ENCODE measurements around the gene D2HGDH. TPM values are rescaled to one million over a fixed set of nuclear protein-coding genes. Genes with fewer than 3 reads are reported as not detected.
"Not testable (repeated sequence)": the region's sequence is repeated elsewhere in the genome, so short reads cannot be mapped to it uniquely, and the experiment has no call there.

The D2HGDH gene
- total RNA-seq, 1 donor from 2014 or later = 8.0 TPM

DNA sequence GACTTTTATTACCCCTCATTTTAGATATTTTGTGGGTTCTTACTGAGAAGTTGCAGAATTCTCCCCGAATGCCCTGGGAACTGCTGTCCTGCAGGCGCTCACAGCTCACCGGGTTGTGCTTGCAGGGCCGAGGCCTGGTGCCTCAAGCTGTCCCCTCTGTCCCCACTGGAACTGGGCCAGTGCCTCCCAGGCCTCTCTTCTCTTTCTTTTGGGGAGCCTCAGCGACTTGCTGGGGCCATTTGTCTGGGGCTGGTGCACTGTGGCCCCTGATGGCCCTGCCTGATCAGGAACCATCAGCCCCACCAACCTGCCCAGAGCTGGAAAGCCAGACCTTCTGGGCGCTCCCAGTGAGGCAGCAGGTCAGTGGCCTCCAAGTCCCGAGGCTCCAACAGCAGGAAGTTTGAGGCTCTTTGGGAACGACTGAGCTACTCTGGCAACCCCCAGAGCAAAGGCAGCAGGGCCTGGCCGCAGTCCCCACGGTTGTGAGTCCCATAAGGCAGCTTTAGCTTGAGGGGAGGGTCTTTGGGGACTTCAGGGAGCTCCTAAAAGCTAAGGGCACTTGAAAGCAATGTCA is 59.9 kb downstream of the D2HGDH start:
- DNase-seq = no peak

DNA sequence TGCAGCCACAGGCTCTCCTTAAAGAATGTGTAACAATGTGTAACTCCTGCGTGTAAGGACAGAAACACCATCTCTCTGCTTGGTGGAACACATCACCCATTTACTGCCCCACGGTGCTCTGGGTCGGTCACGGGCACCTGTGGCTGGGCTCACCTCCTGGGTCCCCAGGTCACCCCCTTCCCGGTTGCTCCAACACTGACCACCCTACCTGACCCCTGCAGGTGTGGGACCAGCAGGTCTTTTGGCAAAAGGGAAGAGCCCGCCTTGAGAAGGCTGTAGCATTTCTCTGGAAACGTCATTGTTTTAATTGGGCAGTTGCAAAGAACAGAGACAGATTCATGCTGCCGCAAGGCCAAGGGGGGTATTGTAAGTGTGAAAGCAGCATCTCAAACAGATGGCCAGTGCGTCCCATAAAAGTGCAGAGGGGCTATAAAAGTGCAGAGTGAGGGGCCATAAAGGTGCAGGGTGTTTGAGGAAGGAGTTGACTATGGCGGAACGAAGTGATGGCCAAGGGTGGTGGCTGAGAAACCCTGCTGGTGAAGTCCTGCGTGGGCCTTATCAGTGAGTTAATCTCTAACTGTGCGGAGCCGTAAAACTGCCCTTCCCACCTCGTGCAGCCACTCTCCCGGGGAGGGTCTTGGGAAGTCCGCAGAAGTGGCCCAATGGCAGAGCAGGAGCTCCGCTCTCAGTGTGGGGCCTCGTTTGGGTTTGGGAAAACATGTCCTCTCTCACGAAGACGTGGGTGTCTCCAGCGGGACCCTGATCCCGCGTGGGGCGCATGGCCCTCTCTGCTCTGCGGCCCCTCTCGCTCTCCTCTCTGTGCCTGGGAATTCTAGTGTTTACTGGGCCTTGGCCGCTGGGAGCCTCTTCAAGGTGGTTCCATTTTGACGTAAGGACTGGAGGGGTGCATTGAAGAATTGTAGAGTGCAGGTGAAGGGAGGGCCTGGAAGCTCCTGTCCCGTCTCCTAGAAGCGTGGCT is 60.9 kb downstream of the D2HGDH start:
- DNase-seq = no peak

DNA sequence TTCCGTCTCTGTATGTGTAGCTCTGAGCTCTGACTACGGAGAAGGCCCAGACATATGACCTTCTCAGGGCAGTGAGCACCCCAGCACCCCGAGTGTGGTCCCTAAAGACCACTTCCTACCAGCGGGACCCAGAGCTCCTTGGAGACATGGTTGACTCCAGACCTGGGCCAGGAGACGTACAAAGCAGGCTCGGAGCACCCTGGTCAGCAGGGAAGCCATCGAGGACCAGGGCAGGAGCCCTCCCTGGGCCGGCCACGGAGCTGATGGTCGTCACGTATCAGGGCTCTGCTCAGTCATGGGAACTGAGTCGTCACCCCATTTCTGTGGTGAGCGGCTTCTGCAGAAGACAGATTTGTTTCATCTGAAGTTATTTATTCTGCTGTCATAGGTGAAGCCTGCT is 61.8 kb downstream of the D2HGDH start:
- no peak for DNase-seq

DNA sequence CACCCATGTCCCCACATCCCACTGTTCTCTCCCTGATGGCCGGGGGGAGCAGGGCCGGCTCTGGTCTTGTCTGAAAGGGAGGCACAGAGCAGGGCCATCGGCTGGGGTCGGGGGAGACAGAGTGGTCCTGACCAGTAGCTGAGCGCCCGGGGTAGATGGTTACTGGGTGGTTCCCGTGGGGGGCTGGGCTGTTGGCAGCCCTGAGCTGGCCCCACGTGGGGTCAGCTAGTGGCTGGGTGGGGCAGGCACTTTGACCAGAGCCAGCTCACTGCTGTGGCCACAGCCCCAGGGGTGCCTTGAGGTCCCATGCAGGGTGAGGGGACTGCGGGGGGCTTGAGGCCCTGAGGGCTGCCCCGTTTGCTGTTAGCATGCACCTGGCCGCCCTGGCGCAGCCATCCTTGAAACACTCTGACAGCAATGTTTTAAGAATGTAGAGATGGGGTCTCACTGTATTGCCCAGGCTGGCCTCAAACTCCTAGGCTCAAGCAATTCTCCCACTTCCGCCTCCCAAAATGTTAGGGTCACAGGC is 62.2 kb downstream of the D2HGDH start:
- DNase-seq = no peak

DNA sequence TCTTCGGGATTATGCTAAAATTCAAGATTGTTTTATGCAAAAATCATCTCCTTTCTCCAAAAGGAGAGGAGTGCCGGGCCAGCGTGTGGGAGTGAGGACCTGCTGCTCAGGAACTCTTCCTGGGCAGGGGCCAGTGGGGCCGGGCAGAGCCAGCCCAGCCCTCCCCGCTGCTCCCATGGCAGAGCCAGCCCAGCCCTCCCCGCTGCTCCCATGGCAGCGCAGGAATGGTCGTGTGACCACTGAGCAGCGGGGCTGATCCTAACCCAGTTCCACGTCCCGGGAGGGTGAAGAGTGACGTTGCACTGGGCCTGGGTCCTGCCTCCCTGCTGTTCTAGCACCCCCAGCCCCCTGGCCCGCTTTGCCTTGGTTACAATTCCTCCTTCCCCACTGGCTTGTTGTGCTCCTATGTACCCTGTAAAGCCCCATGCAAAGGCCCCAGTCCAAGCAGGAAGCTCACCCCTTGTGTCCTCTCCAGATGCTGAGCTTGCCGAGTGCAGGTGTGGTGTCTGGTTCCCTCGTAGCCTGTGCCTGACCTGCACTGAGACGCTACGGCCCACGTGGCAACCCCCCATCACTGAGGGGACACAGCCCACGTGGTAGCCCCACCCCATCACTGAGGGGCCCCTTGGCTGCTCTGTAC is 63.1 kb downstream of the D2HGDH start:
- no peak for DNase-seq

DNA sequence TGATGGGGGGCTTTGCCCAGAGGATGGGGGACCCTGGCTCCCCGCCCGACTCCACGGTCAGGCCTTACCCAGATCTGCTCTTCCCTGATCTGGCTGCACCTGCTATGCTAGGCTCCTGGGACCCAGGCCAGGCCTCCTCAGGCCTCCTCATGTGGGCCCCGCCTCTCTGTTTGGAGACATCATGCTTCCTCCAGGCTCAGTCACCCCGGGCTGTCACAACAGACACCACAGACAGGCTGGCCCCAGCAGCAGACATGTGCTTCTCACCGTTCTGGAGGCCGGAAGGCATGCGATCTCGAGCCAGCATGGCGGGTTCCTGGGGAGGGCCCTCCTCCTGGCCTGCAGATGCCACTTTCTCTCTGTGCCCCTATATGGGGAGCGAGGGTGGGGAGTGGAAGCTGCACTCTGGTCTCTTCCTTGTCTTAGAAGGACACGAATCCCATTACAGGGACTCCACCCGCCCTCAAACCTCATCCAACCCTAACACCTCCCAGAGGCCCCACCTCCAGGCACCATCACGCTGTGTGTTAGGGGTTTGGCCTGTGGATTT is 63.7 kb downstream of the D2HGDH start:
- no peak for DNase-seq

DNA sequence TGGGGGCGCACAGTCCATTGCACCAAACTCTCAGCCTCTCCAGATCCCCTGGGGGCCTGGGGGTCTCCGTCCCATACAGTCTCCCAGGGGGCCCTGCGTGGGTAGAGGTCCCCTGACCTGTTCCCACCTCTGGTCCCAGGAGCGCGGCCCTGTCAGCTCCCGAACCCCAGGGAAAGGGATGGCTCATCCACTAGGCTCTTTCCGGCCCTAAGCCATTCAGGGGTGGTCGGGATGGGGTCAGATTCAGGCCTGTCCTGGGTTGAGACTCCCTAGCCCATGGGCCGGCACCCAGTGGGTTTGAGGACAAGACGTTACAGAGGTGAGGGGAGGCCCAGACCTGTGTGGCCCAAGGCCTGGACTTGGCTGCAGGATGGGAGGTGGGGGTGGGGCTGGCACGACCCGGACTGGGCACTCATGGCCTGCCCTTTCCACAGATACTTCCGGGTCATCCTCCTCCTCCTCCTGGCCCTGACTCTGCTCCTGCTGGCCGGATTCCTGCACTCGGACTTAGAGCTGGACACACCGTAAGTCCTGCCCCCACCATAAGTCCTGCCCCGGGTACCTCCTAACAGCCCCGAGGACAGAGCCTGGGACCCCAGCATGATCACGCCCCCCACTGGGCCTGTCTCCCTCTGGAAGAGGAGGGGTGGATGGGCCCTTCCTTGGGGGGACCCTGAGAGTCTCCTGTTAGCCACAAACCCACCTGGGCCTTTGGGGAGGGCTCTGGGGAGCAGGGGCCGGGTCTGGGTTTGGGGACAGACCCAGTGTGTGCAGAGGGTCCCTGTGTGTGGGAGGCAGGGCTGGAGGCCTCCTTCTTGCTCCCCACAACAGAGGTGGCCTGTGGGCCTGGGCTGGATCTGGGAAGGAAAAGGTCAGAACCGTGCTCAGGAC is 64.4 kb downstream of the D2HGDH start:
- no peak for DNase-seq

DNA sequence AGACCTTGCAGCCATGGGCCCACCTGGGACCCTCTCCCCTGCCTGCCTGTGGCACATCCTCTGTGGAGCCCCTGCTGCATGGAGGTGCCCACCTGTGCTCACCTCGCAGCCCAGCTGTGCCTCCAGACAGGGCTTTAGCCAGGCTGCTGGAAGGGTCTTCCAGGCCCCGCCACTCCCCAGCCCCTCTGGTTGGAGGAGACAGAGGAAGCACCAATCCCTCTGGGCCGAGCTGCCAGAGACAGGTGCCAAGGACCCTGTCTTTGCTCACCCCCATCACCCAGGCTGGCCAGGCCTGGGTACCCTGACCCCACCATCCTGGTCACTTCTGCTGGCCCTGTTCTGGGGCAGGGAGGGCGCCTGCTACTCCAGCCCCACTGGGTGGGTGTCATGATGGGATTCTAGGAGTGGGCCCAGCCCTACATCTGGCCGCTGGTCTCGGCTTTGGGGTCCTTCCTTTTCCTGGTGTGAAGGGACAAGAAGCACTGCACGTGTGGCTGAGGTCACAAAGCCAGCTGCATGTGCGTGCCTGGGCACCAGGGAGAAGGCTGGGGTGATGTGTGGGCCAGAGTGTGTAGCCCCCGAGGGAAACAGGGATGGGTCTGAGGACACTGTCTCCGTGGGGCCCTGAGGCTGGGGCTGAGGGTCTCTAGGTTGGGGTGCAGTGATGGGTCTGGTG is 65.2 kb downstream of the D2HGDH start:
- DNase-seq = no peak

DNA sequence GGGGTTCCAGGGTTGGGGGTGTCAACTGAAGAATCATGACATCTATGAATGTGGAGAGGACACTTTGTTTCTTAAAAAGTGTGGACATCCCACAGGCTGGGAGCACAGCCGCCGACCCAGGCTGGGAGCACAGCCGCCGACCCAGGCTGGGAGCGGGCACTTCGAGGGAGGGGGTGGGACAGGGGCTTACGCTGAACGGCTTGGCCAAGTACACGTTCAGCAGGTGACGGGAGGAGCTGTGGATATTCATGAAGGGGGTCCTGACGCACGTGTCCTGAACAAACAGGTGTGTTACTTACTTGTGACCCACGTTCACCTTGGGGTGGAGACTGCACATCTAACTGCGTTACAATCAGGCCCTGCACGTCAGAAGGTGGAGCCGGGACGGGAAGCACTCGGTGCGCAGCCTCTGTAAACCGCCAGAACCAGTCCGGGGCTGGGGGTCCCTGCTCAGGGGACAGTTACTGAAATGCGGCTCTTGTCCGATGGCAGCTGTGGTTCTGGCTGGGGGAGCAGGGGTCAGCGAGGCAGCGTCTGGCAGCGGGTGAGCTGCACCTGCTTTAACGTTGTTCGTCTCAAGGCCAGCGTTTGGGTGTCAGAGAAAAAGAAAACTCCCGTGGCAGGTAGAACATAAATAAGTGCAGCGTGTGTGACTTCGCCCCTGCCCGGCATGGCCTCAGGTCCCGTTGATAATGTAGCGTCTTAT is 65.9 kb downstream of the D2HGDH start:
- DNase-seq = not testable (repeated sequence)

DNA sequence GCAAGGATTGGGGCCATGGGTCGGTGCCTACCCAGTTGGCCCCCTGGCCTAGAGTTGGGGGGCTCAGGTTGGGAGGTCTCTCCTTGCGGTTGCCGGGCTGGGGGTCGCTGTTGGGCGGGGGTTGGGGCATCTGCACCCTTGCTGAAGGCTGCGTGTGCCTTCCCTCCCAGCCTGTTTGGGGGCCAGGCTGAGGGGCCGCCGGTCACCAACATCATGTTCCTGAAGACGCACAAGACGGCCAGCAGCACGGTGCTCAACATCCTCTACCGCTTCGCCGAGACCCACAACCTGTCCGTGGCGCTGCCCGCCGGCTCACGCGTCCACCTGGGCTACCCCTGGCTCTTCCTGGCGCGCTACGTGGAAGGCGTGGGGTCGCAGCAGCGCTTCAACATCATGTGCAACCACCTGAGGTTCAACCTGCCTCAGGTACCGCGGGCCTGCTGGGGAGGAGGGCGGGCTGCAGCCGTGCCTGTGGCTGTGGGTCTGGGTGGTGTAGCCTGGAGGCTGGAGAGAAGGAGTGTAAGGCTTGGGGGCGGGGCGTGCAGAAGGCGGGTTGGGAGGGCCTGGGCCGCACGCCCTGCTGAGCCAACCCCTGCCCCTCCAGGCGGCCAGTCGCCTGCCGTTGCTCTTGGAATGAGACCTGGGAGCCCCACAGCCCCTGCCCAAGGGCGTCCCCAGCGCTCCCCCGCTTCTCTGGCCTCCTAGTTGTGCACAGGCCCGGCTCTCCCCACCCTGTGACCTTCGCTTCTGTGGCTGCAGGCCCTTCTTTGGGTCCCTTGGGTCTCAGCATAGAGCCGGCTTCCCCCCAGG is 67.4 kb downstream of the D2HGDH start:
- DNase-seq = no peak

DNA sequence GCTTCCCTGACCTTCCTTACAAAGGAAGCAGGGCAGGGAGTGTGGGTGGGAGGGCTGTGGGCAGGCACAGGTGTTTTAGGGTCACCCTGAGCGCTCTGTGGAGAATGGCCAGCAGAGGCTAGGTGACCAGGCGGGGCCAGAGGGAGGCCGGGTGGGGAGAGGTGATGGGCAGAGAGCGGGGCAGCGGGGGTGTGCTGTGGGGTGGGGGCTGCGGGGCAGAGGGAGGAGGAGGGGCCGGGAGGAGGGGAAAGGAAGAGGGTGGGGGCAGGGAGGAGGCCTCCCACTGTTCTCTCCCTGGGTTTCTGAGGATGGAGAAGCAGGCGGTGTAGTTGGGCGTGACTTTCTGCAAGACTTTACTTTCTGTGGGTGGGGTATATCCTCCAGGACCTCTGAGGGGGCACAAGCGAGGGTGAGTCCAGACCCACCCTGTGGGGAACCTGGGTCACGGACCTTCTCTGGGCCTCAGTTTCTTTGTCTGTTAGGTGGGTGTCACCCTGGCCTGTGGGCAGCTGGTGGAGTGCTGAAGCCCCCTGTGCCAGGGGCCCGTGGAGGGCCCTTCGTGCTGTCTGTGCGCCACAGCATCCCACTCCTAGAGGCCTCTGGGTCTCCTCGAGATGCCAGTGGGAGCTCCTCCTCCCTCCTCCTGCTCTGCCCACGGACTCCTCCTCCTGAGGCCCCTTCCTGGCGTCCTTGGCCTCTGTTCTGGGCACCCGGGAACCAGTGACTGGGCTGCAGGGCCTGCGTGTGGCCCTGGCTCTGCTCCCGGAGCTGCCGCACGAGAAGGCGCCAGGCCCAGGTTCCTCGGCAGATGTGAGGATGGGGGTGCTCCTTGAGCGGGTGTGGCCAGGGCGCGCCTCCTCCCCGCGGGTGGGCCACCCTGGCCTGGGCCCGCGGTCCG is 68.2 kb downstream of the D2HGDH start:
- no peak for DNase-seq

DNA sequence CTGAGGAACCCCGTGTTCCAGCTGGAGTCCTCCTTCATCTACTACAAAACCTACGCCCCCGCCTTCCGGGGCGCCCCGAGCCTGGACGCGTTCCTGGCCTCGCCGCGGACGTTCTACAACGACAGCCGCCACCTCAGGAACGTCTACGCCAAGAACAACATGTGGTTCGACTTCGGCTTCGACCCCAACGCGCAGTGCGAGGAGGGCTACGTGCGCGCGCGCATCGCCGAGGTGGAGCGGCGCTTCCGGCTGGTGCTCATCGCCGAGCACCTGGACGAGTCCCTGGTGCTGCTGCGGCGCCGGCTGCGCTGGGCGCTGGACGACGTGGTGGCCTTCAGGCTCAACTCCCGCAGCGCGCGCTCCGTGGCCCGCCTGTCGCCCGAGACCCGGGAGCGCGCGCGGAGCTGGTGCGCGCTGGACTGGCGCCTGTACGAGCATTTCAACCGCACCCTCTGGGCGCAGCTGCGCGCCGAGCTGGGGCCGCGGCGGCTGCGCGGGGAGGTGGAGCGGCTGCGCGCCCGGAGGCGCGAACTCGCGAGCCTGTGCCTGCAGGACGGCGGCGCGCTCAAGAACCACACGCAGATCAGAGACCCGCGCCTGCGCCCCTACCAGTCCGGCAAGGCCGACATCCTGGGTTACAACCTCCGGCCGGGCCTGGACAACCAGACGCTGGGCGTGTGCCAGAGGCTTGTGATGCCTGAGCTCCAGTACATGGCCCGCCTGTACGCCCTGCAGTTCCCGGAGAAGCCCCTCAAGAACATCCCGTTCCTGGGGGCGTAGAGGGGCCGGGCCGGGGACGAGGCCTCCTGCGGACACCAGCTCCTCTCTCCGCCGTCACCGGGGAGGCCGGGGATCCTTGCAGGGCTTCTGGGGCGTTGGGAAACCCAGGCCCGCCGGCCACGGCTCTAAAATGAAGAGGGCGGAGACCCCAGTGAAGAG is 69.2 kb downstream of the D2HGDH start:
- DNase-seq = peak; percentile 69

DNA sequence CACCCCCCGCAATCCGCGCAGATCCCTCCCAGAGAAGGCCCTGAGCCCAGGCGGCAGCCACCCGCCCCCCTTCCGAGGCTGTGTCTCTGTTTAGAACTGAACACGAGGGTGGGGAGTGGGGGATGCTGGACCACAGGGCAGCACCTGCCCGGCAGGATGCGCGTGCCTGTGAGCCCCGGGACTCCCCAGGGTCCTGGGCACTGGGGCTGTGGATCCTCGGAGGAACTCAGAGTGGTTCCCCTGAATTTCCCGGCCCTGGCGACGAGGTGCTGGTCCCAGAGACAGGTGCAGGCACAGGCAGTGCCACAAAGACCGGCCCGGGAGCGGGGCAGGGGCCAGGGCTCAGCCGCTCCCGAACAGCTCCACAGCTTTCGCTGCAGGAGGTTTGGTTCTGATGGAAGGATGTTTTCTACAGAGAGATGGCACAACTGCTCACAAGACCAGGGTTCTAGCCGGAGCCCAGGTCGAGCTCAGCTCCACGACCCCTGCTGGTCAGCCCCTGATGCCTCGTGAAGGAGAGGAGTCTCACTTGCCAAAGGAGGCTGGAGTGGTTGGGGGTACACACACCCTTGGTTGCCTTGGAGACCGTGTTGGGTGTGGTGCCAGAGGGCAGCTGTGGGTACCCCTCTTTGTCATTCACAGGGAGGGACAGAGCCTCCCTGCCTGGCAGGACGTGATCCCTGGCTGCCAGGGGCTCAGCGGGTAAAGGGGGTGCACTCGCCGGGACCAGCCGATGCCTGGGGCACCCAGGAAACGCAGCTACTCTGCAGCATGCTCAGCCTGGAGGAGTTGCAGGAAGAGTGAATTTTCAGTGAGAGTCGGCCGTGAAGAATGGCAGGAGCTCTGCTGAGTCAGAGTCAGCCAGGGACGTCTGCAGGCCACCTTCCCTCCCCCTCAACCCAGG is 70.1 kb downstream of the D2HGDH start:
- no peak for DNase-seq

DNA sequence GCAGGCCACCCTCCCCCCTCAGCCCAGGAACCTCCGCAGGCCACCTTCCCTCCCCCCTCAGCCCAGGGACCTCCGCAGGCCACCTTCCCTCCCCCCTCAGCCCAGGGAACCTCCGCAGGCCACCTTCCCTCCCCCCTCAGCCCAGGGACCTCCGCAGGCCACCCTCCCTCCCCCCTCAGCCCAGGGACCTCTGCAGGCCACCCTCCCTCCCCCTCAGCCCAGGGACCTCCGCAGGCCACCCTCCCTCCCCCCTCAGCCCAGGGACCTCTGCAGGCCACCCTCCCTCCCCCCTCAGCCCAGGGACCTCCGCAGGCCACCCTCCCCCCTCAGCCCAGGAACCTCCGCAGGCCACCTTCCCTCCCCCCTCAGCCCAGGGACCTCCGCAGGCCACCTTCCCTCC is 71.8 kb downstream of the D2HGDH start:
- not testable (repeated sequence) for DNase-seq

DNA sequence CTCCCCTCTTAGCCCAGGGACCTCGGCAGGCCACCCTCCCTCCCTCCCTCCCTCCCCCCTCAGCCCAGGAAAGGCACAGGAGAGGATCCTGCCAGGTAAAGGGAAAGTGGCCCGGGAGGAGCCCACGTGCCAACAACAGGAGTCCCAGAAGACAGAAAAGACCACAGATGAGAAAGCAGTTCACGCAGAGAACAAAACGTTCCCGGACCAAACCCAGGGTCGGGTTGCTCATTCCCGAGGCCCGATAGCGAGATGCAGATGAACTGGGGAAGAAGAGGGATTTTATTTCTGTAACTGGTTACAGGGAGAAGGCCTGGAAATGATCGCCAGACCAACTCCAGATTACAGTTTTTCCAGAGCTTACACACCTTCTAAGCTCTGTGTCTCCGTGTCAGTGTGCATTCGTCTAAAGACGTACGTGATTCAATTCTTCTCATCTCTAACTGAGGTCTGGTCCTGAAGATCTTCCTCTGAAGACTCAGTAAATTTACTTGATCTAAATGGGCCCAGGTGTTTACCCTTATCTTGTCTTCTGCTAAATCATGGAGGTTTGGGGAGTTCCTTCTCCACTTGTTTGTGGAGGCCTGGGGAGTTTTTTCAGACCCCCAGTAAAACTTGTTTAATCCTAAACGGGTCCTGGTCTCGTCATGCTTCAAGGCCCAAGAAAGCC is 73.8 kb downstream of the D2HGDH start:
- no peak for DNase-seq

All from occipital lobe (tissue), 2 donors.